ENCODE results near the gene FBXO11. TPM values are rescaled to one million over a fixed set of nuclear protein-coding genes. Genes with fewer than 3 reads are reported as not detected.

Gene FBXO11
- total RNA-seq, 2 donors from 2014 or later: 53.8 to 99.8 TPM

GRCh38 chr2:47850198-47850597 is 56.1 kb downstream of the FBXO11 start:
- H3K36me3 ChIP-seq: no peaks in the 10 kb centered on the region
- TF ChIP-seq CTCF (IDR thresholded peaks at IDR 0.05): no peak
- H3K4me3 ChIP-seq: no peak overlapping the region
- H3K4me1 ChIP-seq (ENCODE audit: control insufficient read depth in 1 of 2, low read depth in 2 of 2): peaks cover 4 to 16% of the 10 kb centered on the region in 2 donors
- ATAC-seq (ENCODE audit: insufficient number of reproducible peaks, low FRiP score, low read depth) (no peak), DNase-seq (ENCODE audit: low spot score) (no peak)
- no peaks in the 10 kb centered on the region for H3K9me3 ChIP-seq
- H3K27me3 ChIP-seq (replicated peaks; ENCODE audit: insufficient read depth): no peaks in the 10 kb centered on the region
- no peak overlapping the region for H3K27ac ChIP-seq

GRCh38 chr2:47849368-47849767 is 56.9 kb downstream of the FBXO11 start:
- DNase-seq (ENCODE audit: low spot score) (no peak), ATAC-seq (ENCODE audit: insufficient number of reproducible peaks, low FRiP score, low read depth) (no peak)
- peaks cover 4 to 16% of the 10 kb centered on the region in 2 donors for H3K4me1 ChIP-seq (ENCODE audit: control insufficient read depth in 1 of 2, low read depth in 2 of 2)
- no peaks in the 10 kb centered on the region for H3K36me3 ChIP-seq
- no peaks in the 10 kb centered on the region for H3K9me3 ChIP-seq
- H3K27ac ChIP-seq: no peak overlapping the region
- no peaks in the 10 kb centered on the region for H3K27me3 ChIP-seq (replicated peaks; ENCODE audit: insufficient read depth)
- H3K4me3 ChIP-seq: no peak overlapping the region
- TF ChIP-seq CTCF (IDR thresholded peaks at IDR 0.05): no peak

GRCh38 chr2:47844162-47844561 is 62.1 kb downstream of the FBXO11 start:
- Histone ChIP-seq H3K4me3 (no peak overlapping the region), H3K27ac (no peak overlapping the region), H3K36me3 (peaks cover 2% of the 10 kb centered on the region), H3K9me3 (no peaks in the 10 kb centered on the region), H3K27me3 (replicated peaks; ENCODE audit: insufficient read depth) (no peaks in the 10 kb centered on the region), H3K4me1 (ENCODE audit: control insufficient read depth in 1 of 2, low read depth in 2 of 2) (peaks cover 16 to 18% of the 10 kb centered on the region in 2 donors)
- ATAC-seq (ENCODE audit: insufficient number of reproducible peaks, low FRiP score, low read depth) (no peak), DNase-seq (ENCODE audit: low spot score) (no peak)
- TF ChIP-seq CTCF (IDR thresholded peaks at IDR 0.05): no peak

- no peaks in the 10 kb centered on the region for H3K9me3 ChIP-seq
- no peak overlapping the region for H3K27ac ChIP-seq
- no peaks in the 10 kb centered on the region for H3K27me3 ChIP-seq (replicated peaks; ENCODE audit: insufficient read depth)
- H3K4me3 ChIP-seq: no peak overlapping the region
- peaks cover 9% of the 10 kb centered on the region for H3K36me3 ChIP-seq
- DNase-seq (ENCODE audit: low spot score) (no peak), ATAC-seq (ENCODE audit: insufficient number of reproducible peaks, low FRiP score, low read depth) (no peak)
- peaks cover 16 to 18% of the 10 kb centered on the region in 2 donors for H3K4me1 ChIP-seq (ENCODE audit: control insufficient read depth in 1 of 2, low read depth in 2 of 2)
- no peak for TF ChIP-seq CTCF (IDR thresholded peaks at IDR 0.05)
These were observed 62.9 kb downstream of the FBXO11 start for GRCh38 chr2:47843407-47843806.

- H3K9me3 ChIP-seq: no peaks in the 10 kb centered on the region
- TF ChIP-seq CTCF (IDR thresholded peaks at IDR 0.05): no peak
- H3K4me3 ChIP-seq: no peak overlapping the region
- no peaks in the 10 kb centered on the region for H3K27me3 ChIP-seq (replicated peaks; ENCODE audit: insufficient read depth)
- H3K36me3 ChIP-seq: peaks cover 9% of the 10 kb centered on the region
- no peak for DNase-seq (ENCODE audit: low spot score)
- ATAC-seq (ENCODE audit: insufficient number of reproducible peaks, low FRiP score, low read depth): no peak
- peaks cover 16 to 18% of the 10 kb centered on the region in 2 donors for H3K4me1 ChIP-seq (ENCODE audit: control insufficient read depth in 1 of 2, low read depth in 2 of 2)
- no peak overlapping the region for H3K27ac ChIP-seq
These were observed 63.5 kb downstream of the FBXO11 start for GRCh38 chr2:47842846-47843245.

Measured in thoracic aorta (tissue), 2 donors.